ENCODE measurements around the gene TRIM62.

The TRIM62 gene

DNA sequence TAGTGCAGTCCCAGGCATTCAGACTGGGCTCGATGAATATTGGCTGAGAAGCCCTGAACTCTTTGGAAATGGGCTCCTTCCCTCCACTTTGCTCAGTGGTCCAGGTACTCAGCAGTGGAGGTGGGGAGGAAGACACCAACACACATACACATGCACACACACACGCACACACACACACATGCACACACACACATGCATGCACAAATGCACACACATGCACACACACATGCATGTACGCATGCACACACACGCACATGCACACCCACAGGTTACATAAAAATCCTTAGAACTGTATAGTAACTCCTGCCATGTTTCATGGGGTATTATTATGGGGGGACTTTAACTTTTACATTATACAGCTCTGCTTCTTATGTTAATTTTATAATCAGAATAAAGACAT lies 5.0 kb downstream of the TRIM62 start:
- TF ChIP-seq, protein P1, sequence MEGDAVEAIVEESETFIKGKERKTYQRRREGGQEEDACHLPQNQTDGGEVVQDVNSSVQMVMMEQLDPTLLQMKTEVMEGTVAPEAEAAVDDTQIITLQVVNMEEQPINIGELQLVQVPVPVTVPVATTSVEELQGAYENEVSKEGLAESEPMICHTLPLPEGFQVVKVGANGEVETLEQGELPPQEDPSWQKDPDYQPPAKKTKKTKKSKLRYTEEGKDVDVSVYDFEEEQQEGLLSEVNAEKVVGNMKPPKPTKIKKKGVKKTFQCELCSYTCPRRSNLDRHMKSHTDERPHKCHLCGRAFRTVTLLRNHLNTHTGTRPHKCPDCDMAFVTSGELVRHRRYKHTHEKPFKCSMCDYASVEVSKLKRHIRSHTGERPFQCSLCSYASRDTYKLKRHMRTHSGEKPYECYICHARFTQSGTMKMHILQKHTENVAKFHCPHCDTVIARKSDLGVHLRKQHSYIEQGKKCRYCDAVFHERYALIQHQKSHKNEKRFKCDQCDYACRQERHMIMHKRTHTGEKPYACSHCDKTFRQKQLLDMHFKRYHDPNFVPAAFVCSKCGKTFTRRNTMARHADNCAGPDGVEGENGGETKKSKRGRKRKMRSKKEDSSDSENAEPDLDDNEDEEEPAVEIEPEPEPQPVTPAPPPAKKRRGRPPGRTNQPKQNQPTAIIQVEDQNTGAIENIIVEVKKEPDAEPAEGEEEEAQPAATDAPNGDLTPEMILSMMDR (IDR thresholded peaks at IDR 0.05; ENCODE audit: low read depth, low read length): no peak
- DNase-seq (ENCODE audit: low read depth, low spot score): no peak
- in situ Hi-C loops (cut with HindIII; ENCODE audit: low sequenced_read_pairs): no loop called here
- H3K4me3 ChIP-seq (ENCODE audit: low read depth, low read length): no peak overlapping the region

DNA sequence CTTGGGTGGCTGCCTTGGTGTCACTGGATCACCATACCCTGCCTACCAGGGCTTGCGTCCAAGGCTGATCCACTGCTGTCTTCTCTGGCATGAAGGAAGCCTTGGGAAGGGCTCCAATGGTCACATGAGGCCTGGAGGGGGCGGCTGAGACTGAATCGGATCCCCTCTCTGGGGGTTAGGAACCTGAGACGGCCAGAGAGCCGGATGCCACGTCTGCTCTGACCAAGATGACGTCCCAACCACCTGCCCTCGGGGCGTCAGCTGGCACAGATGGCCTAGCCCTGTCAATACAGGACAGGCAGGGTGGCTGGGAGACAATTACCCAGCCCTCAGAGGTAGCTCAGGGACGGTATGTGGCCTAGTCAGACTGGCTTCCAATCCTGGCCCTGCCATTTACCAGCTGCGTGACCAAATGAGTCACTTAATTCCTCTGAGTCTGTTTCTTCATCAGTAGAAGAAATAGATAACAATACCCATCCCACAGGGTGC lies 5.4 kb downstream of the TRIM62 start:
- no peak for DNase-seq (ENCODE audit: low read depth, low spot score)
- H3K4me3 ChIP-seq (ENCODE audit: low read depth, low read length): no peak overlapping the region
- in situ Hi-C loops (cut with HindIII; ENCODE audit: low sequenced_read_pairs): no loop called here
- TF ChIP-seq, protein P1 (IDR thresholded peaks at IDR 0.05; ENCODE audit: low read depth, low read length): no peak

DNA sequence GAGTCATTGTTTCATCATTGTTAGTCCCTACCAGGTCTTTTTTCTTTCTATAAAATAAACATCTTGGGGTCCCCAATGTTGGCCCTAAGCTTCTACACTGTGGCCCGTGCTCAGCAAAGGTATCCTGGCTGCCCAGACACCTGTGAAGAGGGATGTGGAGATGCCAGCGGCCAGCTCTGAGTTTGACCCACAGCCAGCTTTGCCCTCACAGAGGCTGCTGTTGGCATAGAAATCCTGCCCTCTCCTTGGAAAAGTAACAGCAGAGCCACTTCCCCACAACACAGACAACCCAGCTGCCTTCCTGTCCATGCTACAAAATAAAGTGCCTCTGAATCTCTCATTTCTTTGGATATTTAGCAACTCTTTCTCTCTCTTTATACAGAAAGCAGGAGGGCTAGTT lies 6.0 kb downstream of the TRIM62 start:
- H3K4me3 ChIP-seq (ENCODE audit: low read depth, low read length): no peak overlapping the region
- in situ Hi-C loops (cut with HindIII; ENCODE audit: low sequenced_read_pairs): no loop called here
- DNase-seq (ENCODE audit: low read depth, low spot score): no peak
- TF ChIP-seq, protein P1 (IDR thresholded peaks at IDR 0.05; ENCODE audit: low read depth, low read length): no peak

DNA sequence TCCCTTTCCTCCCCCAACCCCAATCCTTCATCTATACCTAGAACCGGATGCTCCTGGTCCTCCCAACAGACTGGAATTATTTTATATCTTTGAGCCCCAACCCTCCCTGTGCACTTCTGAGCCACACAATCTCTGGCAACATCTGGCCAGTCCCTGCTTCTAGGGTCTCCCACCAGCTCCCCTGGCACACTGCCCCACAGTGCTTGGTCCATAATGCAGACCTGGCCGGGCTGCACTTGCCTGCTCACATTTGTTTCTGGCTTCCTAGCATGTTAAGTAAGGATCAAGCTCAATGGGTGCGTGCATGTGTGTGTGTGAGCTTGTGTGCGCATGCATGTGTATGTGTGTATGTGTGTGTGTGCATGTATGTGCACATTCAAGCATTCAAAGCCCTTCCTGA lies 8.8 kb downstream of the TRIM62 start:
- TF ChIP-seq, protein P1 (IDR thresholded peaks at IDR 0.05; ENCODE audit: low read depth, low read length): no peak
- no peak overlapping the region for H3K4me3 ChIP-seq (ENCODE audit: low read depth, low read length)
- in situ Hi-C loops (cut with HindIII; ENCODE audit: low sequenced_read_pairs): no loop called here
- DNase-seq (ENCODE audit: low read depth, low spot score): no peak

DNA sequence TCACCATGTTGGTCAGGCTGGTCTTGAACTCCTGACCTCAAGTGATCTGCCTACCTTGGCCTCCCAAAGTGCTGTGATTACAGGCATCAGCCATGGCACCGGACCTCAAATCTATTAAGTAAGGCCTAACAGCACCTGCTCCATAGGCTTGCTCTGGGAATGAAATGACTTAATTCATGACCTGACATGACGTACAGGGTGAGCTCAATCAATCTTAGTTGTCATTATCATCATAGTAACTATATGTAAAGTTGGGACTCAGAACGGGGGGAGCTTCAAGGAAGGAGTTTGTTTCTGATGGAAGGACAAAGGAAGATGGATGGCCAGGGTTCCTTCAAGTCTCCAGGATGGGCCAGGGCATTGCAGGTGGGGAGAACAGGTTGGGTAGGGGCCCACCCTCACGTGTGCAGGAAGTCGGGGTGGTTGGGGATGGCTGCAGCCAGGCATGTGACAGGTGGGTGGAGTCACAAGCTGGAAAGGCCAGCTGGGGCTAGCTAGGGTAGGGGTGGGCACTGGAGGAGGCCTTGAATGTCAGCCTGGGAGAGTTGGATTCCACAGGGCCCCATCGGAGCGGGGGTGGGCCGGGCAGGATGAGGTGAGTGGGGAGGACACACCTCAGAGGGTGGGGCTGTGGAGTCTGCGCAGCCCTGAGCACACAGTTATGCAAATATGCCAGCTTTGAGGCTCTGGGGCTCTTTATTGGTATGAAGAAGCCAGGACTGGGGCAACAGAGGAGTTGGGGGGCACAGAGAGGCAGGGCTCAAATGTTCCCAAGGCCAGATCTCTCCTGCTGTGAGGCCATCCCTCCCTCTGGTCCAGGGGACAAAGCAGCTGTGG lies 9.6 kb downstream of the TRIM62 start:
- no peak overlapping the region for H3K4me3 ChIP-seq (ENCODE audit: low read depth, low read length)
- in situ Hi-C loops (cut with HindIII; ENCODE audit: low sequenced_read_pairs): no loop called here
- DNase-seq (ENCODE audit: low read depth, low spot score): no peak
- TF ChIP-seq, protein P1 (IDR thresholded peaks at IDR 0.05; ENCODE audit: low read depth, low read length): no peak

DNA sequence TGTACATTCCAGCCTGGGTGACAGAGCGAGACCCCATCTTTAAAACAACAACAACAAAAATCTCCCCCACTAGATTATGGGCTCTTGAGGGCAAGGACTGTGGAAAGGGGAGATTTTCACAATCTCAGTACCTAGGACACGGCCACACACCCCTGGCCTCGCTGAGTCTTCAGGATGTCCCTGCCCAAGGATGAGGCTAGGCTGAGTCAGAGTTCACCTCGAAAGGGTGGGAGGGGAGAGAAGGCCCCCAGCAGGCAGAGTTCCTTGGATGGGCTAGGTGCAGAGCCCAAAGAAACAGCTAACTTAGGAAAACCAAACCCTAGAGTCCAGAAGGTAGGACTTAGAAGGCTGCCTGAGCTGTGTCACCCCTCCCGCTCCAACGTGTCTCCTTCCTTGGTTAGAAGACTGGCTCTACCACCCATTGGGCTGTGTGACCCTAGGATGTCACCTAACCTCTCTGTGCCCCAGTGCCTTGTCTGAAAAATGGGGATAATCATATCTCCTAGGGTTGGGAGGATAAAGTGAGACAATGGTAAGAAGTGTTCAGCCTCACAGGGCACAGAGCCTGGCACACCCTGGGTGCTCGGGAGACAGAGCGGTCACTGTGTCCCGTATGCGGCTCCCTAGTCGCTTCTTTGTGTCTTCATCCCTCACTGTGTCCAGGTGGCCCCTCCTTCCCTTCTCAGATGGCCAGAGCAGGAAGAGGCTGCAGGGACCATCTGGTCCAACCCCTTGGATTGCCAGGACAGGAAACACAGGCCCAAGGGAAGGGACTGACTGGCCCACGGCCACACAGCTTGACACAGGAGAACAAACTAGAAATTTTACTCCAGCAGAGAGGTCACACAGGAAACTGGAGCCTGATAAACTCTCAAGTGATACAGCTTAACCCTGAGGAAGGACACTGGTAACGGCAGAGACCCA lies 11.2 kb downstream of the TRIM62 start:
- H3K4me3 ChIP-seq (ENCODE audit: low read depth, low read length): no peak overlapping the region
- in situ Hi-C loops (cut with HindIII; ENCODE audit: low sequenced_read_pairs): no loop called here
- DNase-seq (ENCODE audit: low read depth, low spot score): no peak
- TF ChIP-seq, protein P1 (IDR thresholded peaks at IDR 0.05; ENCODE audit: low read depth, low read length): no peak
